GM18951 (cell line): ENCODE measurements around the gene CFAP100.

Source experiments
- POLR2A ChIP-seq: IDR thresholded peaks from 4 replicates; pipeline ENCODE4 v1.6.1; 2011; ENCODE audit warnings: mild to moderate bottlenecking; ENCODE audit not compliant: insufficient read length, insufficient read depth; ENCODE audit errors: extremely low read depth
- in situ Hi-C: fragments of 300-500 bp; cut with MboI; formaldehyde crosslinking; loops from one replicate; pipeline ENCODE4 v1.12.0; 2022; ENCODE audit warnings: low sequenced_read_pairs, mixed read lengths, inconsistent platforms; ENCODE audit not compliant: unreplicated experiment

Gene CFAP100

GRCh38 chr3:126433496-126434263, 39.0 kb downstream of the CFAP100 start:
- in situ Hi-C loops = no loop called here
- no peak for TF ChIP-seq POLR2A

- in situ Hi-C loops = no loop called here
Observed at GRCh38 chr3:126434264-126434590, 39.5 kb downstream of the CFAP100 start.

GRCh38 chr3:126434931-126435411, 40.3 kb downstream of the CFAP100 start:
- TF ChIP-seq POLR2A = no peak
- in situ Hi-C loops = no loop called here

More at GRCh38 chr3:126434264-126434590, 39.5 kb downstream of the CFAP100 start:
- no peak for TF ChIP-seq POLR2A

- in situ Hi-C loops = no loop called here
Observed at GRCh38 chr3:126435456-126436315, 41.0 kb downstream of the CFAP100 start.

GRCh38 chr3:126436826-126437717, 42.4 kb downstream of the CFAP100 start:
- no peak for TF ChIP-seq POLR2A
- in situ Hi-C loops = no loop called here

More at GRCh38 chr3:126435456-126436315, 41.0 kb downstream of the CFAP100 start:
- no peak for TF ChIP-seq POLR2A

GRCh38 chr3:126438186-126438585, 43.5 kb downstream of the CFAP100 start:
- TF ChIP-seq POLR2A = no peak
- in situ Hi-C loops = no loop called here

GRCh38 chr3:126438746-126439145, 44.0 kb downstream of the CFAP100 start:
- TF ChIP-seq POLR2A = no peak
- in situ Hi-C loops = no loop called here

GRCh38 chr3:126439346-126439967, 44.7 kb downstream of the CFAP100 start:
- in situ Hi-C loops = no loop called here
- TF ChIP-seq POLR2A = no peak

- in situ Hi-C loops = no loop called here
- no peak for TF ChIP-seq POLR2A
Observed at GRCh38 chr3:126439968-126440708, 45.4 kb downstream of the CFAP100 start.

GRCh38 chr3:126440709-126440995, 45.9 kb downstream of the CFAP100 start:
- TF ChIP-seq POLR2A = no peak
- in situ Hi-C loops = no loop called here

GRCh38 chr3:126441256-126441880, 46.7 kb downstream of the CFAP100 start:
- in situ Hi-C loops = no loop called here
- no peak for TF ChIP-seq POLR2A
